Liver (tissue), 3 donors: ENCODE results near the gene LRRK1.

Source experiments
- ATF3 ChIP-seq: IDR thresholded peaks from 2 replicates; pipeline ENCODE4 v1.6.1; 2016; ENCODE audit warnings: antibody characterized with exemption
- CTCF ChIP-seq: fragments of 150-350 bp; IDR thresholded peaks from 2 replicates; pipeline ENCODE4 v1.5.1; 2017; ENCODE audit warnings: improper control_type of control experiment, low read depth, low read length; ENCODE audit not compliant: missing input control
- EGR1 ChIP-seq, 2 donors: IDR thresholded peaks; 2 replicates each; pipeline ENCODE4 v1.6.1; 2016 to 2018; ENCODE audit warnings: antibody characterized with exemption in 2 of 2, low read depth in 2 of 2
- FOXA1 ChIP-seq: IDR thresholded peaks from 2 replicates; pipeline ENCODE4 v1.6.1; 2016; ENCODE audit warnings: antibody characterized with exemption
- GABPA ChIP-seq, 2 donors: IDR thresholded peaks in 1 of 2; conservative IDR thresholded peaks in 1 of 2; 2 replicates each; pipeline ENCODE4 v1.6.1; 2016; ENCODE audit warnings: antibody characterized with exemption in 2 of 2, mild to moderate bottlenecking in 1 of 2, moderate library complexity in 1 of 2
- HNF4G ChIP-seq: IDR thresholded peaks from 2 replicates; pipeline ENCODE4 v1.6.1; 2016; ENCODE audit warnings: antibody characterized with exemption
- JUND ChIP-seq, 2 donors: IDR thresholded peaks; 2 replicates each; pipeline ENCODE4 v1.6.1; 2016; ENCODE audit warnings: antibody characterized with exemption in 2 of 2
- MAX ChIP-seq: IDR thresholded peaks from 2 replicates; pipeline ENCODE4 v1.6.1; 2016; ENCODE audit warnings: antibody characterized with exemption
- RAD21 ChIP-seq, 2 donors: IDR thresholded peaks; 2 replicates each; pipeline ENCODE4 v1.6.1; 2016; ENCODE audit warnings: antibody characterized with exemption in 2 of 2, mild to moderate bottlenecking in 2 of 2
- REST ChIP-seq: IDR thresholded peaks from 2 replicates; pipeline ENCODE4 v1.6.1; 2016; ENCODE audit warnings: antibody characterized with exemption, mild to moderate bottlenecking
- TAF1 ChIP-seq: conservative IDR thresholded peaks from 2 replicates; pipeline ENCODE4 v1.6.1; 2016; ENCODE audit warnings: antibody characterized with exemption, mild to moderate bottlenecking
- YY1 ChIP-seq: IDR thresholded peaks from 2 replicates; pipeline ENCODE4 v1.6.1; 2016; ENCODE audit warnings: antibody characterized with exemption, mild to moderate bottlenecking
- ZBTB33 ChIP-seq: IDR thresholded peaks from 2 replicates; pipeline ENCODE4 v1.6.1; 2016; ENCODE audit warnings: antibody characterized with exemption
- donor health status: healthy.
- donor health status: healthy.

GRCh38 chr15:101118615-101119014 lies 199.5 kb downstream of the LRRK1 start:
- no peak for TF ChIP-seq CTCF
- no peak for TF ChIP-seq ZBTB33
- TF ChIP-seq MAX: no peak
- no peak for TF ChIP-seq REST
- no peak for TF ChIP-seq EGR1 (IDR thresholded peaks at IDR 0.05; ENCODE audit: low read depth in 2 of 2)
- no peak for TF ChIP-seq ATF3
- TF ChIP-seq YY1: no peak
- no peak for TF ChIP-seq GABPA (IDR thresholded peaks at IDR 0.05 in 1 of 2, conservative IDR thresholded peaks at IDR 0.05 in 1 of 2)
- no peak for TF ChIP-seq HNF4G
- TF ChIP-seq FOXA1: no peak
- no peak for TF ChIP-seq RAD21 (IDR thresholded peaks at IDR 0.05)
- no peak for TF ChIP-seq TAF1
- TF ChIP-seq JUND (IDR thresholded peaks at IDR 0.05): no peak
